HG02798 (cell line): Measurements from ENCODE around the gene PRDM8.
"Not testable (repeated sequence)": the region's sequence is repeated elsewhere in the genome, so short reads cannot be mapped to it uniquely, and the experiment has no call there.

ENCODE experiments used
- ATAC-seq: cut with Tn5 transposase; IDR thresholded peaks from one replicate; pipeline ENCODE4 v1.9.1; 2021; ENCODE audit warnings: mild to moderate bottlenecking; ENCODE audit not compliant: unreplicated experiment, poor library complexity

PRDM8 gene

DNA sequence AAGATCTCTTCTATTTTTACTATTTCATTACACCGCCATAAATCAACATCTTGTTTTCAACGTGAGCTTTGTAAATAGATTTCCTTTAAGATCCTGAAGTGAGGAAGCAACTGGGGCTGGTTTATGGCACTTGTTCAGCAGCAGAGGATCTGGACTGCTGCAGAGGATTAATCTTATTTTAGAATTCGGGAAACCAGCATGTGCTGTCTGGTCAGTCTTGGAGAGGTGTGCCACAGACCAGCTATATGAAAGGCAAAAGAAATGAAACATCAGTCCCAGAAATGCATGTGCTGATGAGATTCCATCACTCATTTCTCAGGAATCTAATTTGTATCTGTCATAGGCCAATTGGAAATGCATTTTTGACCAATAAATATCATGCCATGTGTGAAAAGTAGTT lies 23.4 kb downstream of the PRDM8 start:
- no peak for ATAC-seq

DNA sequence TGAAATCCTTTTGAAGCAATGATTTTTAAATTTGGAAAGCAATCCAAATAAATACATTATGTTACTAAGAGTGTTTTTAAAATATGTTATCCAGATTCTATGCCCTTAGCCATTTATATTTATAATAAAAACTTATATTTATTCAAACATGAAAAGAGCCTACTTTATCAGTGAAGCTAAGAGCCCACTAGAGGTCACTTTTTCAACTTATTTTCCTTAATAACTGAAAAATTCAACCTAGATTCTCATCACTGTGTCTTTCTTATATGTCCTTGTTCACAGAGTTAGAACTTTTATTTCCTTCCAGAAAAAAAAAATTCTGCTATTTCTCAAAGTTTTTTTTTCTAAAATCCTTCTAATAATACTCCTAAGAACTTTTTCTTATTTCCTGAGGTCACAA lies 23.9 kb downstream of the PRDM8 start:
- no peak for ATAC-seq

DNA sequence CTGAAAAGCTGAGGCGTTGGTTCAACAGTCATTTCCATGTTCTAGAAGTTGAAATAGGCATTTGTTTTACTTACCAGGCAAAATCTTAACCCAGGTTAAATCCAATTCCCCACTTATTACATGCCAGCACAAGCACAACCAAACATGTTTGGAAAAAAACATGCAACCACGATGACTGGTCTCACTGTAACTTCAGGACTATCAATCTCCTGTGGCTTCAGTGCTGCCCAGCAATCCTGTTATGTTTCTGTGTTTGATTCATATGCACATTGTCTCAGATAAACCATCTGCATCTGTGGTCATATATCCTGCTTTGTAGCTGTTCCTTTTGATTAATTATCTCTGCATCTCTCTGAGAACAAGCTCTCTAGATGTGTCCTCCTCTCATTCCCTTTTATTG lies 28.3 kb downstream of the PRDM8 start:
- no peak for ATAC-seq

DNA sequence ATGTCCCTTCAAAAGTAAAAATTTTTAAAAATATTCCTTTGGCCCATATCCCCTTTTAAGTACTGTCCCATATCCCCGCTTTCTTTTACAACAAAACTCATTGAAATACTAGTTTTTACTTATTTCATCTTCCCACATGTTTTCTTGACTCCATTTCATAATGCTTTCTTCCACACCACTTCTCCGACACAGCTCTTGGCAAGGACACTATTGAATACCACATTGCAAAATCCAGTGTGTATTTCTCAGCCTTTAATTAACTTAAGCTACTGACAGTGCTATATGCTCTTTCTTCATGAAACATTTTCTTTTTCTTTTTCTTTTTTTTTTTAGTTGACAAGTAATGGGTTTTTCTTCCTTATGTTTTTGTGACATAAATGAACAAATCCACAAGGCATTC lies 28.8 kb downstream of the PRDM8 start:
- ATAC-seq, result no peak

DNA sequence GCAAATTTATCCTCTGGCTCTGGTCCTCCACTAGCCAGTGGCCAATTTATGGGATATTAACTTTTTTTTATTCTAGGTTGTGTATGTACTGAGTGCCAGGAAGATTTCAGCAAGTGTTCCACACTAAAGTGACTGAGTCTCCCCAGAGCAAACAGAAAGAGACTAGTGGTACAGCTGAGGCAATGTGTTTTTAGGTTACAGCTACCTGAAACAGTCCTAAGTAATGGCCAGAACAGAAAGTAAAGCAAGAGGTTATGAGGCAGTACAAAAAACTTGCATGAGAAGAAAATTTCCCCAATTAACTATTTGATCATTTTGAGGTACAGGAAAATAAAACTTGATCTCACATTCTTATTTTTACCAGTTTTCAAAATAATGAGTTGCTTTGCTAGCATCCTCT lies 31.2 kb downstream of the PRDM8 start:
- ATAC-seq, result peak; percentile 59

DNA sequence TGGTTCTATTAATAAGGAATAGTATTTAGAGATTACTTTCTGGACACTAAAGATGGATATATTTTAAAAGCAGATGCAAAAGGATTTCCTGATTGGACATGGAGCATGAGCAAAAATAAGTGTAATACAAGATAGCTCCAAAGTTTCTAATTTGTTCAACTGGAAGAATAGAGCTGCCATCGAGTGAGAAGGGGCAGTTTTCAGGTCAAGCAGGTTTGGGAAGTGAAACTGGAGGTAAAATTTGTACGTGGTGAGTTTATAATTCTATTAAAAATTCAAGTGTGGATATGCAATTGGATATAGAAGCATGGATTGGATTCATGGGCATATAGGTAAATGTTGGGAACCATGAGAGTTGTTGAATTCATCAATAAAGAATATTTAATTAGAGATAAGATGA lies 31.8 kb downstream of the PRDM8 start:
- ATAC-seq, result no peak

DNA sequence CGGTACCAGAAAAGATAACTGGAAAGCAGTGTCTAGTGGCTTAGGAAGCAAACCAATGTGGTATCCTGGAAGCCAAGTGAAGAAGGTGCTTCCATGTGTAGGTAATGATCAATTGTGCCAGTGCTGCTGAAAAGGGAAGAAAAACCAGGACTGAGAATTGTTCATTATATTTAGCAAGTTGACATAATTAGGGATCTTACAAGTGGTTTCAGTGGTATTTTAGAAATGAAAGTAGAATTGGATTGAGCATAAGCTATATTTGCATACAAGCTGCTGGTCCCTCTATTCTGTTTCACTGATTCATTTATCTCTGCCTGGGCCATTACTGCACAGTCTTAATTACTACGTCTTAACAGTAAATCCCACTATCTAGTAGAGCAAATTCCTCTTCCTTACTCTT lies 32.3 kb downstream of the PRDM8 start:
- peak; percentile 90 for ATAC-seq

DNA sequence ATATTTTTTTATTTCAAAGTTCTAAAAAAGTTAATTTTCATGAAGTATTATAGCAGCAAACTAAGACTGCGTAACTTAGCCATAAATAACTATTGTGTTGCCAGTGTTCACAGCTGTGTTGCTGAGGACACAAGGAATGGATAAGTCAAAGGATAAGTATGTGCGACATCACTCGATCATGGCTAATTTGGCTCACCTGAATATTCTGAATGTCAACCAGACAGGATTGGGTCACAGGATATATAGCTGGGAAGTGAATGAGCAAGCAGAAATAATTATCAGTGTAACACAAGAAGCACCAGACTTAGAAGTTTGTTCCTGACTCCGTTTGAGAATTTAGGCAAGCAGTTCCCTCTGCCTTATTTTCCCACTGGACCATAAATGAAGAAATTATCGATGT lies 33.9 kb downstream of the PRDM8 start:
- no peak for ATAC-seq

DNA sequence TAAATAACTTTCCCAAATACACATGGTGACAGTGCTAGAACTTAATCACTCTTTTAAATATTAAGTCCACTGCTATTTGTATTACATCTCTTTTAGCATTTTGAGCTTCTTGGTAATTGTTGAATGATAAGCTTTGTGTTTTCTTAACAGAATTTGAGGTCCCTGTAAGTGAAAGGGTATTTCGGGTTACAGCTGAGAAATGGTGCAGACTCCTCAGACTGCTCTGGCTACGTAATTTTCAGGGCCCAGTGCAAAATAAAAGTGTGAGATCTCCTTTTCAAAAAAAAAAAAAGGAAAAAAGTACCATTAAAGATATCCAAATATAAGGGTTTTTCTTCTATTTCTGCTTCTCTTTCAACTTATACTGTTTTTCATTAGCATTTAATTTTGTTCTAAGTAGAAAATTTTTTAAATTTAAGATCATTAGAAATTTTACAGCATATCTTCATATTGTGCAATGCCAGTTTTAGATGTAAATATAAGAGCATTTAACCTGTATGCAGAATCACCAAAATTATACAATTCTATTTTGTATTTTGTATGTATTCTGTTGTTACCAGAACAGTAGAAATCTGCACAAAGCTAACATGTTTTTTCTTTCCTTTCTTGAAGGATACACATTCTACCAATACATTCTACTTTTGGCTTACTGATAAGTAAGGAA lies 35.5 kb downstream of the PRDM8 start:
- no peak for ATAC-seq

DNA sequence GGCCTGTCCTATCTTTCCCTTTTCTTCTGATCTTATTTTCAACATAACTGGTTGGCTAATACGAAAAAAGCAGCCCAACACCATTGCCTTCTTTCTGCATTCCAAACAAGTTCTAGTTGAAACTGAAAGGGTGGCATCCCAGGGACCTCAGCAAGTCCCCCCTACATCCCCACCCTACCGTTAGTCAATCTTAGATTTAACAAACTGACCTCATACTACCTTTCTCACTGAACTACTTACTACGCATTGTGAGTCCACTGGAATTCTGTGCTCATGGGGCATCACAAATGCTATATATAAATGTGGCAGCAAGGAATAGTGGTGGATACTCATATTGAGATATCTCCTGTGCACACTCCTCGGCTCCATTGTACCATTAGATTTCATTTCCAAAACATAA lies 36.1 kb downstream of the PRDM8 start:
- no peak for ATAC-seq

DNA sequence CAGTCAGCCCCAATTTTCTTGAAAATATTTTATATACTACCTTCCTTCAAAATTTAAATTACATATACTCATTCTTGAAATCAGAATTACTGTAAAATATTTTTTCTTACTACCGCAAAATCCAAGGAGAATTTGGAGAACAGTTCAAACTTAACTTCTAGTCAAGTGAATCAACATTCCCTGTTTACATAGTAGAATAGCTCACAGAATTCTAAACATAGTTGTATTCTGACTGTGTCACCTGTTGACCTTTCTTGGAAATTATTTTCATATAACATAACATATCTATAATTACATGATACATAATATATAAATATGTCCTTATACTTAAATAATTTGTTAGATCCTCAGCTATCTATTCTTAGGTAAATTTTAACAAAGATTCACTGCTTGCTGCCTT lies 38.1 kb downstream of the PRDM8 start:
- ATAC-seq, result no peak

DNA sequence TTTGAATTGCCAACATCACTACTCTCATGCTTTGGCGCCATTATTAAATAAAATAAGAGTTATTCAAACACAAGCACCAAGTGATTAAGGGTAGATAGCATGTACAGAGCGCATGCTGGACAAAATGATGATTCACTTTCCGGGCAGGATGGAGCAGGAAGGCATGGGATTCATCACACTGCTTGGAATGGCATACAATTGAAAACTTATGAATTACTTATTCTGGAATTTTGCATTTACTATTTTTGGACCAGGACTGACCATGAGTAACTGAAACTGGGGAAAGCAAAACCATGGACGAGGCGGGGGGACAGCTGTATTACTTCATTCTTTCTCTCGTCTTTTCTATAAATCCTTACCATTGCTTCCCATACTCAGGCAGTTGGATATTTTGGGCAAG lies 40.7 kb downstream of the PRDM8 start:
- no peak for ATAC-seq

DNA sequence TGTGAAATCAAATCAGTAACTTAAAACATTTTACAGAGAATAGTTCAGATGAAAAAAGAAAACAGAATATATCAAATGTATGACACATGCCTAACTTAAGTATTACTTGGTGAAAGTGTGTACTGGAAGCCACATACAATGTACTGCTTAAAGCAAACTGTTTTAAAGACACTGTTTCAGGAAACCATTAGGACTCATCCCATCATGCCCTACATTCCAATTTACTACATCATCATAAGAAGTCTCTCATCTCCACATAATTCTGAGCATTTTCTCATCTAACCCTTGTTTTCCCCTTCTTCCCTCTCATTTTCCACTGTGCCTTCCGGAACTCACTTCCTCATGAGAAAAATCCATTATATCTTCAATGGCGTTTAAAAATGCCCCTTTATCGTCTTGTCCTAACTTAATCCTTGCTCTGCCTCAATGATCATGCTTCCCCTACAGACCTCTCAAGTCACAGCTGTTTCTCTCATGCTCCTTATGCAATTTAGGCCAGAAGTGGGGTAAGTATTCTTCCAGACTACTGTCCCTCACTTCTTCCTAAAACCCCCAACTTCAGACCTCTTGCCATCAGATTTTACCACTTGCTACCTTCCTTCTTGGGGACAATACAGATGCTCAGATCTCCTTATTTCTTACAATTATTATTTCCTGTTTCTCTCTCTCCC lies 42.3 kb downstream of the PRDM8 start:
- no peak for ATAC-seq

DNA sequence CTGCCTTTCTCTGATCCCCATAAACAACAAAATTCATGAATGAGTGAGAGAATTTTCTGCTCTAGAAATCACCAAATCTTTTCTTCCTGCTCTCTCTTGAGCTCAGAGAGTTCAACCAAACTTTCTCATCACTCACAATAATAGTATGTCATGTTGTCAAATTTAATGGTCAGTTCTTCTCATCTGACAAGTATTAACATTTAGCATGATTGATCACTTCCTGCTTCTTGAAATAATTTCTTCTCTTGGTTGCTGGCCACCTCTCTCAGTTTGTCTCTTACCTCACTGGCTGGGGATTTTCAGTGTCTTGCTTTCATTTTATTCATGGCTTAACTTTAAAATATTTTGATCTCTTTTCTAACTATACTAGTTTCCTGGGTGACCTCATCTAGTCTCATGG lies 43.7 kb downstream of the PRDM8 start:
- ATAC-seq, result peak; percentile 44

DNA sequence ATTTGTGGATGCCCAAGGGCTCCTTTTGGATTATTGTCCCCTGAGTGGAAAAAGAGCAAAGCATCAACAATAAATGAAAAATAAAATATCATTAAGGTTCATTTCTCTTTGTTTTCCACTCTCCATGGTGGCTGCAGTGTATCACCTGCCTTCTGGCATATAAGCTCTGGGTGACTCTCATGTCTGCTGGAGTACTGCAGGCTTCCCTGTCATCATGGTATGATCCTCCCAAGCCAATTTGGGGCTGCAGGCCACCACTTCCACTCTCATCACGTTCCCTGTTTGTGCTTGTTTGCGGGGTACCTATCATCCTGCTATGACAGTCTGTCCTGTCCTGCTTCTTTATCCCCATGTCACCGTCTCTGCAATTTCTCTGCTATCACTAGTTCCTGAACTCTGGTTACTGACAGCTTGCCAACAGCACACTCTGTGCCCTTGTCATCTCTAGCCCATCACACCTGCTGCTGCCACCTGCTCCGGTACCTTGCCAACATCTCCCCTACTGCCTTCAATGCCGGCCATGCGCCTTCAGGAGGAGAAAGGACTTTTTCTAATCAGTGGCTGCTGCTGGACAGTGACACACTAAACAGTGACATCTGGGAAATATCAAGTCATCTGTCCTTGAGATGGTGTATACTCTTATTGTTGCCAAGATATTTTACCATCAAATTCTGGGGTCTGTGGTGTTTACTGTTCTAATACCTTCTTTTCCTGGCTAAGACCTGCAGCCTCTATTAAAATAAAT lies 46.1 kb downstream of the PRDM8 start:
- ATAC-seq, result no peak

DNA sequence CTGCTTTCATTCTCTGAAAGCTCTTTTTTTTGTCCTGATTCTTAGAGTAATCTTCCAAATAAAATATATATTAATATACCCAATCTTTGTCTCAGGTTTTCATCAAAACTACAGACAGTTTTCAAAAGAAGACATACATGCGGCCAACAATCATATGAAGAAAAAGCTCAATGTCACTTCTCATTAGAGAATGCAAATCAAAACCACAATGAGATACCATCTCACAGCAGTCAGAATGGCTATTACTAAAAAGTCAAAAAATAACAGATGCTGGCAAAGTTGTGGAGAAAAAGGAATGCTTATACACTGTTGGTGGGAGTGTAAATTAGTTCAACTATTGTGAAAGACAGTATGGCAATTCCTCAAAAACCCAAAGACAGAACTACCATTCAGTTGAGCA lies 50.2 kb downstream of the PRDM8 start:
- ATAC-seq, result not testable (repeated sequence)

DNA sequence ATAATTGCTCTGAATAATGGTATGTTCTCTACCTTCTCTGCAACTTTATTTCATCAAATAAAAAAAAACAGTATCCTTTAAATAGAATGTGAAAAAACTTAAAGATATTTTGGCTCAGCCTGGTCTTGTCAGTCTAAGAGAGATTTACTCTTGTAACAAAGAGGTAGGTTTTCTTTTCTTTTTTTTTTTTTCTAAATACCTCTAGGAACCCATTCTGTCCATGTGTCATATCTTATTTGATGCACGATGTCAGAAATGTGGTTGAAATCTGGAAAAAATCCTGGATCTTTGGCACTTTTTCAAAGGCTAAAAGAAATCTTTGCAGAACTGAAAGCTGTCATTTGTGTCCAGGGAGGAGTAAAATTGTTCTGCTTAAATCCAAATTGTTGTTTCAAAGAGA lies 51.8 kb downstream of the PRDM8 start:
- no peak for ATAC-seq

DNA sequence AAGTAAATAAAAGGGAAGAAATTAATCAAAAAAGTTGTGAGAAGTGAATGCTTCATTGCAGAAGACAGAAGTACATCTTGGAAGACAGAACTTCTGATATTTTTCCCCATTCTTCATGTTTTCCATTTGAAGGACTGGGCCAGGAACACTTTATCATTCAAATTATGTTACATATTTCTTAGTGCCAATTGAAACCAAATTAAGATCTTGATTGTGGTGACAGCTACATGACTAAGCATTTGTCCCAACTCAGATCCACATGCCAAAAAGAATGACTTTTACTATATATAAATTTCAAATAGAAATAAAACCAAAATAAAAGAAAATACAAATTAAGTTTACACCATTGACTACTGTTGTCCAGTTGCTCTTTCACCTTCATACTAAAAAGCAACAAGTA lies 55.1 kb downstream of the PRDM8 start:
- ATAC-seq, result no peak

DNA sequence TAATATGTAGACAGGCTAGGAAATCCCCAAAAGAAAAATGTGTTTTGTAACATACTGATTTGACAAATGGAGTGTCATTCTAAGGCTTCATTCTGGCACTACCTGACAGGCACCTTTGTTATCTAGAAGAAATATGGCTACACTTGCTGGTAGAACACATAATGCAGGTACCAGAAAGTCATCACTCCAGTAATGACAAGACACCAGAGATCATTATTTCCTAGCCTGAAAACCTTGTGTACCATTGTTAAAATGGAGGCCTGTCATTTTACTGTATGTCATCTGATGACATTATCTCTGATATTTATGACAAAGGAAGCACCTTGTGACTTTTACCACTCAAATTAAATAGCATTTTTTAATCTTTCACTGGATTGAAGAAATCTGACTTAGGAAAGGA lies 55.6 kb downstream of the PRDM8 start:
- ATAC-seq, result no peak

DNA sequence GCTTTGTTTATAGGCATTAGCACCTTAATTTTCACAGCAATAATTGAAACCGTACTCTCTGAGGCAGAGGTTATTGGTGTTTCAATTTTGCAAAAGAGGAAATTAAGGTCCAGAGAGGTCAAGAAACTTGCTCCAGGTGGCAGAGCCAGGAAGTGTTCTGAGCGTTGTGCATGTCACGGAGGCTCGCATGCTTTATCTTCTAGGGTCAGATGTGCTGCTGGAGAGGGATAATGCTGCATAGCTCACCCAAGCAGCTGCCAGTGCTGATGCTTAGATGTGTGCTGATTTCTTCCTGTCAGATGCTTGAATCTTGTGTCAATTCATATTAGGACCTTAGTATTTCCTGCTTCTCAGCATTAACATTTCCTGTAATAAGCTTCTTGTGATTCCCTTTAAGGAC lies 56.2 kb downstream of the PRDM8 start:
- ATAC-seq, result no peak
